ENCODE data around the gene PHPT1.

PHPT1 gene

DNA sequence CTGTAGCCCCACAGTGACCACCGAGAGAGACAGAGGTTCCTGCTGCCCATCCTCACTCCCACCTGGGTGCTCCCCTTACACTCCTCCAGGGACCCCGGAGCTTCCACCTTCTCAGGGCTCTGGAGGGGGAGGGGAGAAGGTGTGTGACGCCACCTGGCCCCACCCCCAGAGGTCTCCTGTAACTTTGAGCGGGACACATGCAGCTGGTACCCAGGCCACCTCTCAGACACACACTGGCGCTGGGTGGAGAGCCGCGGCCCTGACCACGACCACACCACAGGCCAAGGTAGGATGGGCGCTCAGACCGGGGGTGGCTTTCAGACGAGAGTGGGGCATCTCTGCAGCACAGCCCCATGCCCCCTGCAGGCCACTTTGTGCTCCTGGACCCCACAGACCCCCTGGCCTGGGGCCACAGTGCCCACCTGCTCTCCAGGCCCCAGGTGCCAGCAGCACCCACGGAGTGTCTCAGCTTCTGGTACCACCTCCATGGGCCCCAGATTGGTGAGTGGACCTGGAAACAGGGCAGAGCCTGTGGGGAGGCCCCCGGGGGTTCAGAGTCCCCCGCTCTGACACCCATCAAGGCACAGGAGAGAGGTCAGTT lies 7.4 kb downstream of the PHPT1 start:
- no peak for DNase-seq
- Histone ChIP-seq H3K4me1 (ENCODE audit: control insufficient read depth, insufficient read depth, low read length, poor library complexity, severe bottlenecking) (no peaks in the 10 kb centered on the region), H3K27me3 (replicated peaks; ENCODE audit: control insufficient read depth, insufficient read depth, low read length, poor library complexity, severe bottlenecking) (no peaks in the 10 kb centered on the region), H3K27ac (ENCODE audit: insufficient read depth, low read length, poor library complexity, severe bottlenecking) (no peak overlapping the region), H3K36me3 (ENCODE audit: control insufficient read depth, insufficient read depth, low read length) (peaks cover 10% of the 10 kb centered on the region), H3K4me3 (ENCODE audit: insufficient read depth, low read depth, low read length, poor library complexity, severe bottlenecking) (no peak overlapping the region), H3K9me3 (ENCODE audit: control insufficient read depth, low read length) (no peaks in the 10 kb centered on the region)

DNA sequence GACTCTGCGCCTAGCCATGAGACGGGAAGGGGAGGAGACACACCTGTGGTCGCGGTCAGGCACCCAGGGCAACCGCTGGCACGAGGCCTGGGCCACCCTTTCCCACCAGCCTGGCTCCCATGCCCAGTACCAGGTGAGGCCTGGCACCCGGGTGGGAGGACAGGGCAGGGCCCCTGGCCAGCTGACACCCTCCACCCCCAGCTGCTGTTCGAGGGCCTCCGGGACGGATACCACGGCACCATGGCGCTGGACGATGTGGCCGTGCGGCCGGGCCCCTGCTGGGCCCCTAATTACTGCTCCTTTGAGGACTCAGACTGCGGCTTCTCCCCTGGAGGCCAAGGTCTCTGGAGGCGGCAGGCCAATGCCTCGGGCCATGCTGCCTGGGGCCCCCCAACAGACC lies 8.0 kb downstream of the PHPT1 start:
- no peaks in the 10 kb centered on the region for H3K9me3 ChIP-seq (ENCODE audit: control insufficient read depth, low read length)
- H3K36me3 ChIP-seq (ENCODE audit: control insufficient read depth, insufficient read depth, low read length), result peaks cover 15% of the 10 kb centered on the region
- no peaks in the 10 kb centered on the region for H3K27me3 ChIP-seq (replicated peaks; ENCODE audit: control insufficient read depth, insufficient read depth, low read length, poor library complexity, severe bottlenecking)
- H3K27ac ChIP-seq (ENCODE audit: insufficient read depth, low read length, poor library complexity, severe bottlenecking), result no peak overlapping the region
- H3K4me1 ChIP-seq (ENCODE audit: control insufficient read depth, insufficient read depth, low read length, poor library complexity, severe bottlenecking), result no peaks in the 10 kb centered on the region
- no peak overlapping the region for H3K4me3 ChIP-seq (ENCODE audit: insufficient read depth, low read depth, low read length, poor library complexity, severe bottlenecking)
- DNase-seq, result no peak

DNA sequence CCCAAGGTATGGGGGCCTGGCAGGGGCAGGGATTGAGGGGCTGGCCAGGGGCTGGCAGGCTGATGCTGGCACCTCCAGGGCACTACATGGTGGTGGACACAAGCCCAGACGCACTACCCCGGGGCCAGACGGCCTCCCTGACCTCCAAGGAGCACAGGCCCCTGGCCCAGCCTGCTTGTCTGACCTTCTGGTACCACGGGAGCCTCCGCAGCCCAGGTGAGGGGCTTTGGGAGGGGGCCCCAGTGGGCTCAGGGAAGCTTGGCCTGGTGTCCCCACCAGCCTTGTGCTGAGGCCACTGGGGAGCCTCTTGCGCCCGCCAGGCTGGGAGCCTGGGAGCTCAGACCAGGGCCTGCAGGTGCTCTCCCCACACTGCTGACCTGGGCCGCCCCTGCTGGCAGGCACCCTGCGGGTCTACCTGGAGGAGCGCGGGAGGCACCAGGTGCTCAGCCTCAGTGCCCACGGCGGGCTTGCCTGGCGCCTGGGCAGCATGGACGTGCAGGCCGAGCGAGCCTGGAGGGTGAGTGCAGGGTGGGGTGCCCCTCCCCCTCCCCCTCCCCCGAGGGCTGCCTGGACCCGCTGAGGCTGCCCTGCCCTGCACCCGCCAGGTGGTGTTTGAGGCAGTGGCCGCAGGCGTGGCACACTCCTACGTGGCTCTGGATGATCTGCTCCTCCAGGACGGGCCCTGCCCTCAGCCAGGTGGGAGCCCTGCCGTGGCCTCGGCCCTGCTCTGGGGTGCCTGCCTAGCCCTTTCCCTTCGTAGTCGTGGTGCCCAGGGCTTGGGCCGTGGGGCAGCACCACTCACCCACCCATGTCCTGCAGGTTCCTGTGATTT lies 8.6 kb downstream of the PHPT1 start:
- no peaks in the 10 kb centered on the region for H3K4me1 ChIP-seq (ENCODE audit: control insufficient read depth, insufficient read depth, low read length, poor library complexity, severe bottlenecking)
- no peaks in the 10 kb centered on the region for H3K9me3 ChIP-seq (ENCODE audit: control insufficient read depth, low read length)
- H3K27ac ChIP-seq (ENCODE audit: insufficient read depth, low read length, poor library complexity, severe bottlenecking), result no peak overlapping the region
- no peaks in the 10 kb centered on the region for H3K27me3 ChIP-seq (replicated peaks; ENCODE audit: control insufficient read depth, insufficient read depth, low read length, poor library complexity, severe bottlenecking)
- peaks cover 22% of the 10 kb centered on the region for H3K36me3 ChIP-seq (ENCODE audit: control insufficient read depth, insufficient read depth, low read length)
- no peak overlapping the region for H3K4me3 ChIP-seq (ENCODE audit: insufficient read depth, low read depth, low read length, poor library complexity, severe bottlenecking)
- DNase-seq, result no peak

DNA sequence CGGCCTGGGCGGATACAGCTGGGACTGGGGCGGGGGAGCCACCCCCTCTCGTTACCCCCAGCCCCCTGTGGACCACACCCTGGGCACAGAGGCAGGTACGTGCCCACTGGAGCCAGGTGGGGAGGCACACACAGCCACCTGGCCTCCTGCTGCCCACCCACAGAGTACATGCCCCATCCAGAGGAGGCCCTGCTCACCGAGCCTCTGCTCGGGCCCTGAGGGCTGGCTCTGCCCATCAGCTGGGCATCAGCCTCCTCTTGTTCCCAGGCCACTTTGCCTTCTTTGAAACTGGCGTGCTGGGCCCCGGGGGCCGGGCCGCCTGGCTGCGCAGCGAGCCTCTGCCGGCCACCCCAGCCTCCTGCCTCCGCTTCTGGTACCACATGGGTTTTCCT lies 9.2 kb downstream of the PHPT1 start:
- Histone ChIP-seq H3K4me1 (ENCODE audit: control insufficient read depth, insufficient read depth, low read length, poor library complexity, severe bottlenecking) (no peaks in the 10 kb centered on the region), H3K27me3 (replicated peaks; ENCODE audit: control insufficient read depth, insufficient read depth, low read length, poor library complexity, severe bottlenecking) (no peaks in the 10 kb centered on the region), H3K9me3 (ENCODE audit: control insufficient read depth, low read length) (no peaks in the 10 kb centered on the region), H3K36me3 (ENCODE audit: control insufficient read depth, insufficient read depth, low read length) (peaks cover 28% of the 10 kb centered on the region), H3K27ac (ENCODE audit: insufficient read depth, low read length, poor library complexity, severe bottlenecking) (no peak overlapping the region), H3K4me3 (ENCODE audit: insufficient read depth, low read depth, low read length, poor library complexity, severe bottlenecking) (no peak overlapping the region)
- DNase-seq, result no peak

DNA sequence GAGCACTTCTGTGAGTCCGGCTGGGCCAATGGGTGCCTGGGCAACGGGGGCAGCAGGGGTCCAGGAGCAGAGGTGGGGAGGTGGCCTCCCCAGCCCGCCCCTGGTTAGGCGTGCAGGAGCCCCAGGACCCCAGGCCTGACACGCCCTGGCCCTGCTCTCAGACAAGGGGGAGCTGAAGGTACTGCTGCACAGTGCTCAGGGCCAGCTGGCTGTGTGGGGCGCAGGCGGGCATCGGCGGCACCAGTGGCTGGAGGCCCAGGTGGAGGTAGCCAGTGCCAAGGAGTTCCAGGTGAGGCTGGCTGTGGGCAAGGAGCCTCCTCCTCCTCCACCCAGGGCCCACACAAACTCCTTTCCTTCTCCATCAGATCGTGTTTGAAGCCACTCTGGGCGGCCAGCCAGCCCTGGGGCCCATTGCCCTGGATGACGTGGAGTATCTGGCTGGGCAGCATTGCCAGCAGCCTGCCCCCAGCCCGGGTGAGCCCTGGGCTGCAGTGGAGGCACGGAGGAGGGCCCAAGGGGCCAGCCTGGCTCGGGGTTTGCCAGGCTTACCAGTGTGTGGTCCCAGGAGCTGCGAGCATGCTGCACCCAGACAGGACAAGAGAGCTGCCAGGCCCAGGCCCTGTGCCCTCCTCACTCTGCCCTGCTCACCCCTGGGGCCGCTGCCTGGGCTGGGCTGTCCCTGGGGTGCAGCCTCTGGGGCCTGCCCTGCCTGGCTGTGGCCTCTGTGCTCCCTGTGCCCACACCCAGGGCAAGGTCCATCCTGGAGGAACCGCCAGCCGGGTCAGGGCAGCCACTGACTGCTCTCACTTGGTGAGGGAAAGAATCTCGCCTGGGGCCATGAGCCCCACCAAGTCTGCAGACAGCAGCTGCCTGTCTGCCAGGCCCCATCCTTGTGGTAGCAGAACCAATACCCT lies 9.9 kb downstream of the PHPT1 start:
- Histone ChIP-seq H3K4me3 (ENCODE audit: insufficient read depth, low read depth, low read length, poor library complexity, severe bottlenecking) (no peak overlapping the region), H3K27ac (ENCODE audit: insufficient read depth, low read length, poor library complexity, severe bottlenecking) (no peak overlapping the region), H3K36me3 (ENCODE audit: control insufficient read depth, insufficient read depth, low read length) (peaks cover 31% of the 10 kb centered on the region), H3K27me3 (replicated peaks; ENCODE audit: control insufficient read depth, insufficient read depth, low read length, poor library complexity, severe bottlenecking) (no peaks in the 10 kb centered on the region), H3K9me3 (ENCODE audit: control insufficient read depth, low read length) (no peaks in the 10 kb centered on the region), H3K4me1 (ENCODE audit: control insufficient read depth, insufficient read depth, low read length, poor library complexity, severe bottlenecking) (no peaks in the 10 kb centered on the region)
- no peak for DNase-seq

DNA sequence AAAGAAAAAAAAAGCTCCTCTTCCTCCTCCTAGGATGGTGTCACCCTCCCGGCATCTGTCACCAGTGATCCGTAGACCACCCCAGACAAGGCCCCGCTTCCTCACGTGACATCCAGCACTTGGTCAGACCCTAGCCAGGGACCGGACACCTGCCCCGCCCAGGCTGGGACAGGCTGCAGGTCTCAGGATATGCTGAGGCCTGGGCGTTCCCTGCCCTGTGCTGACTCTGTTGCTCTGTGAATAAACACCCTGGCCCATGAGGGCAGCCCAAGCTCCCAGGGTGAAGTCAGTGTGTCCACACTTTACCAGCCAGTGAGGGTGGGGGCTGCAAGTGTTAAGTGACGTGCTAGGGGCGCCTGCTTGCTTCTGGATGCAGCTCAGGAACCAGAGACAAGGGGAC lies 11.3 kb downstream of the PHPT1 start:
- Histone ChIP-seq H3K9me3 (ENCODE audit: control insufficient read depth, low read length) (no peaks in the 10 kb centered on the region), H3K27ac (ENCODE audit: insufficient read depth, low read length, poor library complexity, severe bottlenecking) (no peak overlapping the region), H3K36me3 (ENCODE audit: control insufficient read depth, insufficient read depth, low read length) (peaks cover 31% of the 10 kb centered on the region), H3K4me1 (ENCODE audit: control insufficient read depth, insufficient read depth, low read length, poor library complexity, severe bottlenecking) (peaks cover 8% of the 10 kb centered on the region), H3K27me3 (replicated peaks; ENCODE audit: control insufficient read depth, insufficient read depth, low read length, poor library complexity, severe bottlenecking) (no peaks in the 10 kb centered on the region), H3K4me3 (ENCODE audit: insufficient read depth, low read depth, low read length, poor library complexity, severe bottlenecking) (no peak overlapping the region)
- DNase-seq, result no peak

DNA sequence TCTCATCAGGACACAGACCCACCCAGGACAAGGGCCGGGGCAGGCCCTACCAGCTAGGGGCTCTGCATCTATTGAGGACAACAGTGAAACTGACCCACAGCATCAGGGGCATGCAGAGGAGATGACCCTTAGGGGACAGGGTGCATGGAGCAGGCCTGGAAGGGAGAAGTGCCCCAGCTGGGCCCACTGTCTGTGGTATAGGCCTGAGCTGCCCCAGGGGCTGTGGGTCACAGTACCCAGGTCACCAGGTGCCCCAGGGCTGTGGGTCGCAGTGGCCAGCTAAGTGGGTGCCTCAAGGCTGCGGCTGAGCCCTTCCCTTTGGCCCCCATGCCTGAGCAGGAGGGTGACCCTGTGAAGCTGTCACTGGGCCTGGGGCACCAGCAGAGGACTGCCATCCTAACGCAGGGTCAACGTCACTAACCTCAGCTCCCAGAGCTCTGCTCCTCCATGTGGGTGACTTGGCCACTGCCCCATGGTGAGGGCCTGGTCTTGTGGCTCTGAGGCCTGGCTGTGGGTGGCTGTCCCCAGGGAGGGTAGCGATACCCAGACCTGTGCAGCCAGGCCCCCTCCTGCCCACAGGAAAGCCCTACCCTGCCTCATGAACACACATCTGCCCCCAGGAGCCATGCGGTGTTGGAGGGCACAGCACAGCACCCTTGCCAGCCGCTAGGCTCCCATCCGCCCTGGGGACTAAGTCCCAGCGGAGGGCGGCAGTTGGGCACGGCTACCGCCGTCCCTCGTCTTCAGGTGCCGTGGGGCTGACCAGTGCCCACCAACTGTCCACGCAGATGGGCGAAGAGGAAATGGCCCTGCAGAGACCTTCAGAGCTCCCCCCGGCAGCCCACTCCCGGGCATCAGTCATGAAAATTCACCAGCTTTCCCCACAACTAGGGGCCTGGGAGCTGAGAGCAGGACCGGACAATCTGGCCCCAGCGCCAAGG lies 12.0 kb downstream of the PHPT1 start:
- Histone ChIP-seq H3K36me3 (ENCODE audit: control insufficient read depth, insufficient read depth, low read length) (peaks cover 31% of the 10 kb centered on the region), H3K27me3 (replicated peaks; ENCODE audit: control insufficient read depth, insufficient read depth, low read length, poor library complexity, severe bottlenecking) (no peaks in the 10 kb centered on the region), H3K4me3 (ENCODE audit: insufficient read depth, low read depth, low read length, poor library complexity, severe bottlenecking) (no peak overlapping the region), H3K27ac (ENCODE audit: insufficient read depth, low read length, poor library complexity, severe bottlenecking) (no peak overlapping the region), H3K9me3 (ENCODE audit: control insufficient read depth, low read length) (no peaks in the 10 kb centered on the region), H3K4me1 (ENCODE audit: control insufficient read depth, insufficient read depth, low read length, poor library complexity, severe bottlenecking) (peaks cover 9% of the 10 kb centered on the region)
- DNase-seq, result no peak

DNA sequence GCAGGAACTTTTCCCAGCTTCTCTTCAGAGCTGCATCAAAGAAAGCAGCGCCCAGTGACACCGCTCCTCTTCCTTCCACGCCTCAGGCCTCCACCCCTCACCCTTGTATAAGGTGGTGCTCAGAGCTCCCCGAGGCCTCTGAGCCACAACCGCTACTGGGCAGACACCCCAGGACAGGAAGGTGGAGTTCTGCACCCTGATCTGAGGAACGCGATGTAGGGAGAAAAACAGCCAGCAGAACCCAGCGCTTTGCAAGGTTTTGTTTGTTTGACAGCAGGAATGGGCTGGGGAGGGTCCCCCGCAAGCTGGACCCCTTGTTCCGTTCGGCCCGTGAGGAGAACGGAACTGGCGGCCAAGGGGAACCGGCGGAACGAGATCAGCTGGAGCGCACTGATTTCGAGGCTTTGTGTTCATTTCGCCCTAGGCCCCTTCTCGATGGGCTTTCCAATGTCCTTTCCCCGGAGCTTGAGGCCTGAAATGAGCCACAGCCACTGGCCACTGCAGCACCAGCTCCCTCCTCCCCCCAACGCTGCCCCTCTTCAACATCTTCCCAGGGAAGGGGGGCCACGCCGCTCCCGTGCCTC lies 12.8 kb downstream of the PHPT1 start:
- H3K9me3 ChIP-seq (ENCODE audit: control insufficient read depth, low read length), result no peaks in the 10 kb centered on the region
- no peaks in the 10 kb centered on the region for H3K27me3 ChIP-seq (replicated peaks; ENCODE audit: control insufficient read depth, insufficient read depth, low read length, poor library complexity, severe bottlenecking)
- H3K4me3 ChIP-seq (ENCODE audit: insufficient read depth, low read depth, low read length, poor library complexity, severe bottlenecking), result no peak overlapping the region
- peaks cover 9% of the 10 kb centered on the region for H3K4me1 ChIP-seq (ENCODE audit: control insufficient read depth, insufficient read depth, low read length, poor library complexity, severe bottlenecking)
- DNase-seq, result no peak
- H3K36me3 ChIP-seq (ENCODE audit: control insufficient read depth, insufficient read depth, low read length), result peaks cover 31% of the 10 kb centered on the region
- H3K27ac ChIP-seq (ENCODE audit: insufficient read depth, low read length, poor library complexity, severe bottlenecking), result no peak overlapping the region

All from effector memory CD4-positive, alpha-beta T cell (primary cell).